ENCODE measurements around the gene FAM234A.

Gene FAM234A

DNA sequence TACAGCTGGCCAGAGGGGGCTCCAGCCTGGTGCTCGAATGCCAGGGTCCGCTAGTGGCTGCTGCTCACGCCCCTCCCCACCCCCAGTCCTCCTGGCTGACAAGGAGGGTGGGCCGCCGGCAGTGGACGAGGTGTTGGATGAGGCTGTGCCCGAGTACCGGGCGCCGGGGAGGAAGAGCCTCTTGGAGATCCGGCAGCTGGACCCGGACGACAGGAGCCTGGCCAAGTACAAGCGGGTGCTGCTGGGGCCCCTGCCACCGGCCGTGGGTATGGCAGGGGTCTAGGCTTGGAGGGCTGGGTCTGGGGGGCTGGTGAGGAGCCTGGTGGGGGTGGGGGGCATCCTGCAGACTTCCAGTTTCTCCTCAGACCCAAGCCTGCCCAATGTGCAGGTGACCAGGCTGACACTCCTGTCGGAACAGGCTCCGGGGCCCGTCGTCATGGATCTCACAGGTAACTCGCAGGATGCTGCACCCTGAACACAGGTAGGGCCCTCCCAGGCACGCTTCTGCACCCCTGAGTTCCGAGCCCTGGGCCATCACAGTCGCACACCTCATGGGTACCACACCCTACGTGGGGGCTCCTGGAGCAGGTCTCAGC lies 47.1 kb downstream of the FAM234A start:
- Histone ChIP-seq H3K4me1 (no peaks in the 10 kb centered on the region), H2AFZ (no peak overlapping the region), H3K27ac (no peak overlapping the region), H3K27me3 (ENCODE audit: control insufficient read depth, insufficient read depth, low read length) (no peaks in the 10 kb centered on the region), H3K36me3 (ENCODE audit: control insufficient read depth, insufficient read depth, low read length) (no peaks in the 10 kb centered on the region), H3K4me3 (ENCODE audit: low read depth, low read length) (no peak overlapping the region), H3K79me2 (no peaks in the 10 kb centered on the region), H3K9ac (no peak overlapping the region), H3K9me3 (ENCODE audit: control insufficient read depth, low read length) (no peaks in the 10 kb centered on the region), H3K4me2 (ENCODE audit: low read length) (no peak overlapping the region)
- TF ChIP-seq, protein P1, sequence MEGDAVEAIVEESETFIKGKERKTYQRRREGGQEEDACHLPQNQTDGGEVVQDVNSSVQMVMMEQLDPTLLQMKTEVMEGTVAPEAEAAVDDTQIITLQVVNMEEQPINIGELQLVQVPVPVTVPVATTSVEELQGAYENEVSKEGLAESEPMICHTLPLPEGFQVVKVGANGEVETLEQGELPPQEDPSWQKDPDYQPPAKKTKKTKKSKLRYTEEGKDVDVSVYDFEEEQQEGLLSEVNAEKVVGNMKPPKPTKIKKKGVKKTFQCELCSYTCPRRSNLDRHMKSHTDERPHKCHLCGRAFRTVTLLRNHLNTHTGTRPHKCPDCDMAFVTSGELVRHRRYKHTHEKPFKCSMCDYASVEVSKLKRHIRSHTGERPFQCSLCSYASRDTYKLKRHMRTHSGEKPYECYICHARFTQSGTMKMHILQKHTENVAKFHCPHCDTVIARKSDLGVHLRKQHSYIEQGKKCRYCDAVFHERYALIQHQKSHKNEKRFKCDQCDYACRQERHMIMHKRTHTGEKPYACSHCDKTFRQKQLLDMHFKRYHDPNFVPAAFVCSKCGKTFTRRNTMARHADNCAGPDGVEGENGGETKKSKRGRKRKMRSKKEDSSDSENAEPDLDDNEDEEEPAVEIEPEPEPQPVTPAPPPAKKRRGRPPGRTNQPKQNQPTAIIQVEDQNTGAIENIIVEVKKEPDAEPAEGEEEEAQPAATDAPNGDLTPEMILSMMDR (IDR thresholded peaks at IDR 0.05), result no peak

DNA sequence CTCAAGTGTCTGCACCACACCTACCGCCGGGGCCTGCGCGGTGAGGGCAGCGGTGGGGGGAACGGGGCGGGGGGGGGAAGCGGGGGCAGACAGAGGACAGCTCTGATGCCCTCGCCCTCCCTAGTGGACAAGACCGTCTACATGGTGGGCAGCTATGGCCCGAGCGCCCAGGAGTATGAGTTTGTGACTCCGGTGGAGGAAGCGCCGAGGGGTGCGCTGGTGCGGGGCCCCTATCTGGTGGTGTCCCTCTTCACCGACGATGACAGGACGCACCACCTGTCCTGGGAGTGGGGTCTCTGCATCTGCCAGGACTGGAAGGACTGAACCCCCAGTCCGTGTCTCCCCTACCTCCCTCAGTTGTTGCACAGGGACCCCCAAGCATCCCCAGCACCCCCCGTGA lies 47.9 kb downstream of the FAM234A start:
- Histone ChIP-seq H3K27ac (no peak overlapping the region), H3K4me2 (ENCODE audit: low read length) (no peak overlapping the region), H2AFZ (no peak overlapping the region), H3K4me1 (no peaks in the 10 kb centered on the region), H3K79me2 (no peaks in the 10 kb centered on the region), H3K9ac (no peak overlapping the region), H3K36me3 (ENCODE audit: control insufficient read depth, insufficient read depth, low read length) (no peaks in the 10 kb centered on the region), H3K4me3 (ENCODE audit: low read depth, low read length) (no peak overlapping the region), H3K9me3 (ENCODE audit: control insufficient read depth, low read length) (no peaks in the 10 kb centered on the region), H3K27me3 (ENCODE audit: control insufficient read depth, insufficient read depth, low read length) (no peaks in the 10 kb centered on the region)
- TF ChIP-seq, protein P1 (IDR thresholded peaks at IDR 0.05), result no peak

DNA sequence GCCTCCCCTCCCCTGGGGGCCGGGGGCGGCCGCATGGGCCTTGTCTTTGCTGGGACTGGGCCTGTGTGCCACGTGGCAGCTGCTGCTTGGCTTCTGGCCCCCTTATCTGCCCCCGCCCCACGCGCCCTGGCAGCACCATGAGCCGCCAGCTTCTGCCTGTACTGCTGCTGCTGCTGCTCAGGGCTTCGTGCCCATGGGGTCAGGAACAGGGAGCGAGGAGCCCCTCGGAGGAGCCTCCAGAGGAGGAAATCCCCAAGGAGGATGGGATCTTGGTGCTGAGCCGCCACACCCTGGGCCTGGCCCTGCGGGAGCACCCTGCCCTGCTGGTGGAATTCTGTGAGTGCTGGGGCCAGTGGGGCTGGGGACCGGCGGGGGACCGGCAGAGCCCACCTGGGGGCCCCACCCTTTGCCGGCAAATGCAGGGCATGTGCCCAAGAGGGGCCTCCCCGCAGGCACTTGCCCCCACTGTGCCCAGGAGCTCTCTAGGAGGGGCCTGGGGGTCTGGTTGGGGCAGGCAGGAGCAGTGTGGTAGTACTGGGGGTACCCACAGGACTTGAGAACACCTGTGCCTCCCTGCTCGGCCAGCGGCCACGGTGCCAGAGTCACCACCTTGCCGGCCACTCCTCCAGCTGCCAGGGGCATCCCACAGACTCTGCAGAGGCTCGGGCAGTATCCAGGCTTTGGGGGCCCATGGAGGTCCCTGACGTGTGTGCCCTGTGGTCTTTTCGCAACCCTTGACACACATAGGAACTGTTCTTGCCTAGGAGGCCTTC lies 48.6 kb downstream of the FAM234A start, which contains the start of gene PDIA2:
PDIA2 (plus strand) TSS at position 132 of the 773 bp plus-strand sequence; CDS start at position 138, 6 bp downstream.
- Histone ChIP-seq H3K9me3 (ENCODE audit: control insufficient read depth, low read length) (no peaks in the 10 kb centered on the region), H3K79me2 (no peaks in the 10 kb centered on the region), H3K4me3 (ENCODE audit: low read depth, low read length) (no peak within 1 kb of the TSS), H3K4me2 (ENCODE audit: low read length) (no peak within 1 kb of the TSS), H3K27ac (no peak within 1 kb of the TSS), H3K9ac (no peak within 1 kb of the TSS), H3K27me3 (ENCODE audit: control insufficient read depth, insufficient read depth, low read length) (no peaks in the 10 kb centered on the region), H3K36me3 (ENCODE audit: control insufficient read depth, insufficient read depth, low read length) (no peaks in the 10 kb centered on the region), H3K4me1 (no peaks in the 10 kb centered on the region), H2AFZ (no peak within 1 kb of the TSS)
- TF ChIP-seq, protein P1 (IDR thresholded peaks at IDR 0.05), result no peak

DNA sequence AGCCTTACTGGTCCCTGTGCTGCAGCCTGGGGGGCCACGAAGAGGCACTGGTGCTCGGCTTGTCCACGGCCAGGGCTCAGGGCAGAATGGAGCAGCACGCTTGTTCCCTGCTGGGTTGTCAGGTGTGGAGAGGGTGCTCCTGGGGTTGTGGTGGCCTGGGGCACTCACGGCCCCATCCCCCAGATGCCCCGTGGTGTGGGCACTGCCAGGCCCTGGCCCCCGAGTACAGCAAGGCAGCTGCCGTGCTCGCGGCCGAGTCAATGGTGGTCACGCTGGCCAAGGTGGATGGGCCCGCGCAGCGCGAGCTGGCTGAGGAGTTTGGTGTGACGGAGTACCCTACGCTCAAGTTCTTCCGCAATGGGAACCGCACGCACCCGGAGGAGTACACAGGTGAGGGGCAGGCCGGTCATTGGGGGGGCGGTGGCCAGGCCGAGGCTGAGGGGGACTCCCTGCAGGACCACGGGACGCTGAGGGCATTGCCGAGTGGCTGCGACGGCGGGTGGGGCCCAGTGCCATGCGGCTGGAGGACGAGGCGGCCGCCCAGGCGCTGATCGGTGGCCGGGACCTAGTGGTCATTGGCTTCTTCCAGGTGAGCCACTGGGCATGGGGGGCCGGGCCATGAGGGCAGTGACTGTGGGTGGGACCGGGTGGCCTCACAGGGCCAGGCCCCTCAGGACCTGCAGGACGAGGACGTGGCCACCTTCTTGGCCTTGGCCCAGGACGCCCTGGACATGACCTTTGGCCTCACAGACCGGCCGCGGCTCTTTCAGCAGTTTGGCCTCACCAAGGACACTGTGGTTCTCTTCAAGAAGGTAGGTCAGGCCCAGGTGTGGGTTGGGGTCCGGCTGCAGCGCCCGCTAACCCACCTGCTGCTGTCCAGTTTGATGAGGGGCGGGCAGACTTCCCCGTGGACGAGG lies 49.8 kb downstream of the FAM234A start:
- Histone ChIP-seq H3K36me3 (ENCODE audit: control insufficient read depth, insufficient read depth, low read length) (no peaks in the 10 kb centered on the region), H3K4me3 (ENCODE audit: low read depth, low read length) (no peak overlapping the region), H3K27me3 (ENCODE audit: control insufficient read depth, insufficient read depth, low read length) (no peaks in the 10 kb centered on the region)

More for the DNA sequence above, 49.8 kb downstream of the FAM234A start:
- TF ChIP-seq, protein P1 (IDR thresholded peaks at IDR 0.05), result no peak
- Histone ChIP-seq H3K9ac (no peak overlapping the region), H3K9me3 (ENCODE audit: control insufficient read depth, low read length) (no peaks in the 10 kb centered on the region), H3K4me1 (no peaks in the 10 kb centered on the region), H3K4me2 (ENCODE audit: low read length) (no peak overlapping the region), H3K79me2 (no peaks in the 10 kb centered on the region), H2AFZ (no peak overlapping the region), H3K27ac (no peak overlapping the region)
